ENCODE data around the gene CABP7. TPM values are rescaled to one million over a fixed set of nuclear protein-coding genes. Genes with fewer than 3 reads are reported as not detected.
A peak's percentile ranks its signal among the peaks of the same experiment; 100 is the strongest.

The CABP7 gene
- total RNA-seq, 1 experiment from 2014 or later: not detected

GRCh38 chr22:29772170-29772641, 52.4 kb downstream of the CABP7 start:
- peak; percentile 70 for DNase-seq (ENCODE audit: low read depth)

DNA sequence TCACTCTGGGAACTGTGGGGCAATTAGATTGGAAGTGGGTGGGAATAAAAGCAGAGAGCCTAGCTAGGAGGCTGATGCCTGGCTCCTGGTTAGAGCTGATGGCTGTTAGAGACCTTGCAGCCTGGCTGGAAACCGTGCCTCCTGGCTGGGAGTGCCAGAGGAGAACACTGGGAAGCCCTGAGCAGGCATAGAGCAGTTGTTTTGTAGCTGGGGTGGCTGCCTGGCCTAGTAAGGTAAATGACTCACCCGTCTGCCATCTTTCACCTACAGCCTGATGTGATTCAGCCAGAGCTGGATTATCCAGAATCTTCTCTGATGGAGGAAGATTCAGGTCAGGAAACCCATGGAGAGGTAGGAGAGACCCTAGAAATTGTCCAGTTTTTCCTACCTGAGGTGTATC, 53.4 kb downstream of the CABP7 start:
- peak; percentile 56 for DNase-seq (ENCODE audit: low read depth)

- DNase-seq (ENCODE audit: low read depth): no peak
These were observed 60.4 kb downstream of the CABP7 start for GRCh38 chr22:29780220-29780619.

- peak; percentile 97 for DNase-seq (ENCODE audit: low read depth)
These were observed 61.2 kb downstream of the CABP7 start for GRCh38 chr22:29780748-29781676.

Other genes with a start within 250 kb of the CABP7 start
- gene NEFH, start 239.8 kb upstream of the CABP7 start, total RNA-seq (2014; rRNA removed): 3.2 and 4.2 TPM in 2 replicates
- gene THOC5, start 166.2 kb upstream of the CABP7 start, total RNA-seq (2014; rRNA removed): 40.3 and 42.6 TPM in 2 replicates
- gene NIPSNAP1, start 138.9 kb upstream of the CABP7 start, total RNA-seq (2014; rRNA removed): 38.0 and 45.8 TPM in 2 replicates
- gene NF2, start 116.4 kb upstream of the CABP7 start, total RNA-seq (2014; rRNA removed): 105 and 110 TPM in 2 replicates
- 38.2 and 41.3 TPM in 2 replicates for gene ZMAT5, start 47.0 kb downstream of the CABP7 start, total RNA-seq (2014; rRNA removed)
- gene UQCR10, start 47.4 kb downstream of the CABP7 start, total RNA-seq (2014; rRNA removed): 66.1 and 72.8 TPM in 2 replicates
- gene ASCC2, start 118.3 kb downstream of the CABP7 start, total RNA-seq (2014; rRNA removed): 36.0 and 36.9 TPM in 2 replicates
- gene MTMR3, start 163.2 kb downstream of the CABP7 start, total RNA-seq (2014; rRNA removed): 9.9 and 14.5 TPM in 2 replicates